HEK293 (cell line): ENCODE data around the gene IL10RA.

Experiments
- ATF2 ChIP-seq: fragments of 450-650 bp; formaldehyde crosslinking; IDR thresholded peaks from 2 replicates; pipeline ENCODE4 v1.5.1; 2016; ENCODE audit warnings: missing biosample characterization, missing genetic modification characterization, low read depth
- CTCF ChIP-seq: fragments of 450-650 bp; formaldehyde crosslinking; IDR thresholded peaks from 2 replicates; pipeline ENCODE4 v1.5.1; 2016; ENCODE audit warnings: missing biosample characterization, missing genetic modification characterization
- KLF17 ChIP-seq: fragments of 450-650 bp; formaldehyde crosslinking; IDR thresholded peaks from 2 replicates; pipeline ENCODE4 v1.5.1; 2016; ENCODE audit warnings: missing biosample characterization, missing genetic modification characterization
- MYNN ChIP-seq: fragments of 450-650 bp; formaldehyde crosslinking; IDR thresholded peaks from 2 replicates; pipeline ENCODE4 v1.5.1; 2016; ENCODE audit warnings: missing biosample characterization, missing genetic modification characterization, borderline replicate concordance
- PRDM10 ChIP-seq: fragments of 450-650 bp; formaldehyde crosslinking; IDR thresholded peaks from 2 replicates; pipeline ENCODE4 v1.5.1; 2016; ENCODE audit warnings: missing biosample characterization, missing genetic modification characterization
- ZBTB7A ChIP-seq: fragments of 450-650 bp; formaldehyde crosslinking; IDR thresholded peaks from 2 replicates; pipeline ENCODE4 v1.5.1; 2016; ENCODE audit warnings: low read depth, missing biosample characterization, missing genetic modification characterization
- ZNF10 ChIP-seq: fragments of 450-650 bp; formaldehyde crosslinking; IDR thresholded peaks from 2 replicates; pipeline ENCODE4 v1.5.1; 2017; ENCODE audit warnings: missing biosample characterization, missing genetic modification characterization
- ZNF169 ChIP-seq: fragments of 450-650 bp; formaldehyde crosslinking; IDR thresholded peaks from 2 replicates; pipeline ENCODE4 v1.5.1; 2016; ENCODE audit warnings: missing biosample characterization, missing genetic modification characterization
- ZNF23 ChIP-seq: fragments of 450-650 bp; formaldehyde crosslinking; IDR thresholded peaks from 2 replicates; pipeline ENCODE4 v1.5.1; 2016; ENCODE audit warnings: missing biosample characterization, missing genetic modification characterization, borderline replicate concordance
- ZNF324 ChIP-seq: fragments of 450-650 bp; formaldehyde crosslinking; IDR thresholded peaks from 2 replicates; pipeline ENCODE4 v1.5.1; 2016; ENCODE audit warnings: missing biosample characterization, missing genetic modification characterization
- ZNF660 ChIP-seq: fragments of 450-650 bp; IDR thresholded peaks from 2 replicates; pipeline ENCODE4 v1.5.1; 2018; ENCODE audit warnings: missing biosample characterization, mild to moderate bottlenecking, missing genetic modification characterization
- ZSCAN23 ChIP-seq: fragments of 450-650 bp; formaldehyde crosslinking; IDR thresholded peaks from 2 replicates; pipeline ENCODE4 v1.5.1; 2016; ENCODE audit warnings: missing biosample characterization, missing genetic modification characterization

- TF ChIP-seq ATF2 (tag by site-specific recombination) (no peak), ZBTB7A (tag by site-specific recombination) (no peak), ZNF23 (tag by site-specific recombination) (no peak), KLF17 (no peak), ZNF169 (no peak), CTCF (tag by site-specific recombination) (no peak), ZSCAN23 (tag by site-specific recombination) (no peak), ZNF324 (tag by site-specific recombination) (no peak), MYNN (tag by site-specific recombination) (no peak), PRDM10 (tag by site-specific recombination) (no peak), ZNF10 (tag by site-specific recombination) (no peak), ZNF660 (tag by site-specific recombination) (no peak)
Measured at GRCh38 chr11:117973503-117973860, 12.7 kb upstream of the IL10RA start.
